IMR-90 (cell line): Measurements from ENCODE around the gene TBC1D16. TPM values are rescaled to one million over a fixed set of nuclear protein-coding genes. Genes with fewer than 3 reads are reported as not detected.

Experiments
- ATAC-seq: fragments of 200-7000 bp; cut with Tn5 transposase; 2 replicates; pipeline ENCODE4 v1.9.1; 2020; ENCODE audit warnings: low read depth, mild to moderate bottlenecking, moderate library complexity
- BruUV-seq: library from RNA; stranded (reverse); fragments of 400-500 nt; replicated peaks from 2 replicates; lab custom pipeline; 2021; lab: Mats Ljungman, UMichigan
- CTCF ChIA-PET: fragments of 300-600 bp; formaldehyde crosslinking; extraction: SDS; loops from one replicate; lab custom pipeline; 2021; ENCODE audit warnings: antibody characterized with exemption; lab: Yijun Ruan, JAX
- POLR2A ChIA-PET: fragments of 300-600 bp; sonication (Branson Sonifier 250); formaldehyde crosslinking; loops from one replicate; lab custom pipeline; 2022; ENCODE audit warnings: antibody characterized with exemption; ENCODE audit not compliant: unreplicated experiment; lab: Charles Lee
- DNase-seq: peaks from one replicate; pipeline ENCODE4 v3.0.0; 2013
- H2AFZ ChIP-seq: replicated peaks from 2 replicates; pipeline ENCODE3; 2013; ENCODE audit warnings: low read length, mild to moderate bottlenecking; ENCODE audit not compliant: poor library complexity
- H2AK5ac ChIP-seq: 2 replicates; pipeline ENCODE4 v1.6.1; 2013; ENCODE audit warnings: low read depth, low read length, inconsistent platforms
- H2AK9ac ChIP-seq: replicated peaks from 2 replicates; pipeline ENCODE3; 2013; ENCODE audit warnings: mild to moderate bottlenecking, low read depth, low read length, moderate library complexity; ENCODE audit not compliant: poor library complexity
- H2BK120ac ChIP-seq: 2 replicates; pipeline ENCODE4 v1.6.1; 2013; ENCODE audit warnings: low read depth, low read length, inconsistent platforms
- H2BK15ac ChIP-seq: 3 replicates; pipeline ENCODE4 v1.6.1; 2013; ENCODE audit warnings: low read depth, low read length, inconsistent platforms
- H2BK20ac ChIP-seq: 2 replicates; pipeline ENCODE4 v1.6.1; 2013; ENCODE audit warnings: low read depth, mild to moderate bottlenecking, inconsistent platforms, low read length, moderate library complexity
- H2BK5ac ChIP-seq: 2 replicates; pipeline ENCODE4 v1.6.1; 2013; ENCODE audit warnings: mild to moderate bottlenecking, low read depth, low read length, inconsistent platforms; ENCODE audit not compliant: poor library complexity, severe bottlenecking
- H3K14ac ChIP-seq: replicated peaks from 2 replicates; pipeline ENCODE4 v1.6.1; 2013; ENCODE audit warnings: low read depth, low read length, inconsistent platforms
- H3K18ac ChIP-seq: 2 replicates; pipeline ENCODE4 v1.6.1; 2013; ENCODE audit warnings: low read depth, low read length, control low read depth
- H3K23ac ChIP-seq: 2 replicates; pipeline ENCODE4 v1.6.1; 2013; ENCODE audit warnings: low read depth, low read length, inconsistent platforms
- H3K27ac ChIP-seq: 2 replicates; pipeline ENCODE4 v1.5.1; 2013; ENCODE audit warnings: mild to moderate bottlenecking, control low read depth, low read length; ENCODE audit not compliant: insufficient read depth
- H3K27me3 ChIP-seq: 2 replicates; pipeline ENCODE4 v1.6.1; 2013; ENCODE audit warnings: low read length; ENCODE audit not compliant: control insufficient read depth, insufficient read depth
- H3K36me3 ChIP-seq: 2 replicates; pipeline ENCODE4 v1.6.1; 2013; ENCODE audit warnings: low read length, mixed read lengths; ENCODE audit not compliant: control insufficient read depth, insufficient read depth
- H3K4ac ChIP-seq: 2 replicates; pipeline ENCODE4 v1.6.1; 2013; ENCODE audit warnings: low read depth, low read length, inconsistent platforms
- H3K4me1 ChIP-seq: 2 replicates; pipeline ENCODE4 v1.6.1; 2013; ENCODE audit warnings: low read length, mixed read lengths; ENCODE audit not compliant: control insufficient read depth, insufficient read depth
- H3K4me2 ChIP-seq: 2 replicates; pipeline ENCODE4 v1.6.1; 2013; ENCODE audit warnings: low read depth, mild to moderate bottlenecking, control low read depth, low read length, moderate library complexity
- H3K4me3 ChIP-seq: 2 replicates; pipeline ENCODE4 v1.5.1; 2013; ENCODE audit warnings: low read depth, mild to moderate bottlenecking, control low read depth, low read length, moderate library complexity; ENCODE audit not compliant: insufficient read depth
- H3K56ac ChIP-seq: 2 replicates; pipeline ENCODE4 v1.6.1; 2013; ENCODE audit warnings: low read length, inconsistent platforms; ENCODE audit not compliant: insufficient read depth; ENCODE audit errors: extremely low read depth
- H3K79me1 ChIP-seq, 2 experiments: 2 replicates each; pipeline ENCODE4 v1.6.1; 2013; ENCODE audit warnings: low read length in 2 of 2, inconsistent platforms in 1 of 2, low read depth in 1 of 2
- H3K9ac ChIP-seq: 2 replicates; pipeline ENCODE4 v1.6.1; 2013; ENCODE audit warnings: low read depth, low read length, control low read depth
- H3K9me1 ChIP-seq: 2 replicates; pipeline ENCODE4 v1.6.1; 2013; ENCODE audit warnings: low read length, inconsistent platforms; ENCODE audit not compliant: insufficient read depth
- H3K9me3 ChIP-seq: 2 replicates; pipeline ENCODE4 v1.6.1; 2013; ENCODE audit warnings: low read length; ENCODE audit not compliant: control insufficient read depth, insufficient read depth
- H4K20me1 ChIP-seq: 2 replicates; pipeline ENCODE4 v1.6.1; 2013; ENCODE audit warnings: low read length, inconsistent platforms; ENCODE audit not compliant: insufficient read depth
- H4K5ac ChIP-seq: 2 replicates; pipeline ENCODE4 v1.6.1; 2013; ENCODE audit warnings: mild to moderate bottlenecking, low read depth, low read length, control low read depth
- H4K8ac ChIP-seq, 2 experiments: 2 replicates each; pipeline ENCODE4 v1.6.1; 2013; ENCODE audit warnings: low read depth in 2 of 2, low read length in 2 of 2, control low read depth in 1 of 2, inconsistent platforms in 1 of 2
- H4K91ac ChIP-seq: 2 replicates; pipeline ENCODE4 v1.6.1; 2013; ENCODE audit warnings: low read depth, low read length, inconsistent platforms; ENCODE audit not compliant: insufficient read depth
- CEBPB ChIP-seq: IDR thresholded peaks from 2 replicates; pipeline ENCODE4 v1.6.1; 2012; ENCODE audit warnings: low read depth, low read length, improper control_type of control experiment
- SMC3 ChIP-seq: fragments of 150-350 bp; IDR thresholded peaks from 2 replicates; pipeline ENCODE4 v1.6.1; 2016; ENCODE audit warnings: low read depth, mild to moderate bottlenecking, antibody characterized with exemption, low read length, moderate library complexity
- WGBS, 2 experiments: methylation state at CpG; one replicate each; pipeline versions ENCODE4 v1.1.5 to v1.1.7; 2013; ENCODE audit warnings: missing lambda C conversion rate in 2 of 2; ENCODE audit not compliant: insufficient read length in 1 of 2; ENCODE audit errors: extremely low coverage in 2 of 2; 5-methylcytosine and 5-hydroxymethylcytosine counted together
- dilution Hi-C: fragments of 300-500 bp; cut with HindIII; formaldehyde crosslinking; loops from one replicate; pipeline ENCODE4 v1.14.3; 2018; ENCODE audit warnings: low sequenced_read_pairs; ENCODE audit not compliant: unreplicated experiment
- in situ Hi-C: fragments of 300-500 bp; cut with MboI; formaldehyde crosslinking; loops from 3 replicates; pipeline ENCODE4 v1.14.3; 2019; ENCODE audit warnings: low sequenced_read_pairs, inconsistent platforms, mixed read lengths
- intact Hi-C: fragments of 100-400 bp; cut with micrococcal nuclease; formaldehyde crosslinking; loops from 2 replicates; pipeline ENCODE4 v1.10.0; 2022
- polyA plus RNA-seq, 3 experiments: library from polyadenylated mRNA; depleted of rRNA; stranded (reverse); fragments of >200 nt; gene quantifications; 2 replicates each; pipeline ENCODE4 v1.2.3, GENCODE V29; 2012; ENCODE audit warnings: low replicate concordance in 1 of 3
- total RNA-seq: library from RNA; depleted of rRNA; stranded (reverse); fragments of >200 nt; gene quantifications from 2 replicates; pipeline ENCODE4 v1.2.3, GENCODE V29; 2012

Gene TBC1D16
- total and polyA plus RNA-seq, 2 of the 4 experiments (the other 2 are of a cell fraction), result 10.1 to 16.7 TPM

DNA sequence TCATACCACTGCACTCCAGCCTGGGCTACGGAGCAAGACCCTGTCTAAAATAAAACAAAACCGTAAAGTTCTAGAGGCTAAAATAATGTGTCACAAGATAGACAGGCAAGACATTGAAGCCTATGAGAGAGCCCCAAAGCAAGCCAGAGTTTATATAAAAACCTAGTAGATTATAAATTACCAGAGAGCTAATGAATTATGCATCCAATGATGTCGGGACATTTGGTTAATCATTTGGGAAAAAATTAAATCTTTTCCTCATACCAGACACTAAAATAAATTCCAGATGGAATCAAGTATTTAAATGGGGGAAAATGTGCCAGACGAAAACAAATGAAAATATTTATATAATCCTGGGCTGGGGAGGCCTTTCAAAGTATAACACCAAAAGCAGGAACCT, 25.0 kb upstream of the TBC1D16 start:
- Histone ChIP-seq H3K4me3 (no peak overlapping the region), H3K56ac (no peak overlapping the region), H2AK5ac (no peak overlapping the region), H3K9me3 (no peaks in the 10 kb centered on the region), H3K14ac (no peak overlapping the region), H4K5ac (no peak overlapping the region), H3K79me1 (no peaks in the 10 kb centered on the region), H4K20me1 (no peaks in the 10 kb centered on the region), H2BK5ac (no peak overlapping the region), H4K91ac (no peak overlapping the region), H3K27ac (no peak overlapping the region), H3K18ac (no peak overlapping the region), H3K4ac (no peak overlapping the region), H3K27me3 (no peaks in the 10 kb centered on the region), H3K4me2 (no peak overlapping the region), H3K36me3 (peaks cover 7% of the 10 kb centered on the region; the same call in 1 of the 2 replicates), H3K4me1 (peaks cover 7% of the 10 kb centered on the region), H2BK120ac (no peak overlapping the region), H3K23ac (no peak overlapping the region), H4K8ac (no peak overlapping the region), H2AK9ac (no peak overlapping the region), H3K9me1 (peaks cover 5% of the 10 kb centered on the region; the same call in 1 of the 2 replicates), H2BK15ac (no peak overlapping the region), H2BK20ac (no peak overlapping the region), H2AFZ (no peak overlapping the region), H3K9ac (no peak overlapping the region)
- TF ChIP-seq CEBPB (peak; percentile 17; the same call in 1 of the 2 replicates), SMC3 (no peak)
- in situ Hi-C loops (no loop called here), intact Hi-C loops (no loop called here), dilution Hi-C loops (no loop called here)
- ATAC-seq (no peak), DNase-seq (no peak)
- CTCF ChIA-PET, result no interaction called here
- POLR2A ChIA-PET, result no interaction called here
- TSS peak; percentile 23 for BruUV-seq
- WGBS, 2 experiments, result no CpG with 5 or more reads among the region's 4 CpGs
